Measurements from ENCODE around the gene KIRREL3.

Gene KIRREL3

DNA sequence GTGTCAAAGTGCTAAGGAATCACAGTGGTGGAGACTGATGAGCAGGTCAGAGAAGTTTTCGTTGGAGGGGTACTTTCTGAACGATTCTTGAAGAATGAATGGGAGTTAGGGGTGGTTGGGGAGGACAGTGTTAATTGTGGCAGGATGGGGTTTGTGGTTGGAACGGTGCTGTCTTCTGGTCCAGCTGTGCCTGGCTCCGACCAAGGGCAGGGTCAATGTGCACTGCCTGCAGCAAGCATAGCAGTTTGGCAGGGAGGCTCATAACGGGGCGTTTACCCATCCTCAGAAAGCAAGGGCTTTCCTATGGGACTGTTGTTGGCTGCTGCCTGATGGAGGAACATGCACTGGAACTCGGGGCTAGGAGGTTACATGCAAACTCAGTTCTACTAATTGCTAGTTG, 265.8 kb downstream of the KIRREL3 start:
- Histone ChIP-seq H3K36me3 (no peaks in the 10 kb centered on the region), H3K27me3 (peaks cover 3% of the 10 kb centered on the region), H3K9me3 (no peaks in the 10 kb centered on the region), H3K4me3 (ENCODE audit: low read depth in 1 of 2, low read length in 1 of 2) (no peak overlapping the region), H3K4me1 (ENCODE audit: control insufficient read depth in 1 of 2, insufficient read depth in 1 of 2, low read depth in 1 of 2, low read length in 1 of 2) (no peaks in the 10 kb centered on the region), H3K27ac (no peak overlapping the region)
- TF ChIP-seq, protein P1, sequence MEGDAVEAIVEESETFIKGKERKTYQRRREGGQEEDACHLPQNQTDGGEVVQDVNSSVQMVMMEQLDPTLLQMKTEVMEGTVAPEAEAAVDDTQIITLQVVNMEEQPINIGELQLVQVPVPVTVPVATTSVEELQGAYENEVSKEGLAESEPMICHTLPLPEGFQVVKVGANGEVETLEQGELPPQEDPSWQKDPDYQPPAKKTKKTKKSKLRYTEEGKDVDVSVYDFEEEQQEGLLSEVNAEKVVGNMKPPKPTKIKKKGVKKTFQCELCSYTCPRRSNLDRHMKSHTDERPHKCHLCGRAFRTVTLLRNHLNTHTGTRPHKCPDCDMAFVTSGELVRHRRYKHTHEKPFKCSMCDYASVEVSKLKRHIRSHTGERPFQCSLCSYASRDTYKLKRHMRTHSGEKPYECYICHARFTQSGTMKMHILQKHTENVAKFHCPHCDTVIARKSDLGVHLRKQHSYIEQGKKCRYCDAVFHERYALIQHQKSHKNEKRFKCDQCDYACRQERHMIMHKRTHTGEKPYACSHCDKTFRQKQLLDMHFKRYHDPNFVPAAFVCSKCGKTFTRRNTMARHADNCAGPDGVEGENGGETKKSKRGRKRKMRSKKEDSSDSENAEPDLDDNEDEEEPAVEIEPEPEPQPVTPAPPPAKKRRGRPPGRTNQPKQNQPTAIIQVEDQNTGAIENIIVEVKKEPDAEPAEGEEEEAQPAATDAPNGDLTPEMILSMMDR (IDR thresholded peaks at IDR 0.05) = no peak

DNA sequence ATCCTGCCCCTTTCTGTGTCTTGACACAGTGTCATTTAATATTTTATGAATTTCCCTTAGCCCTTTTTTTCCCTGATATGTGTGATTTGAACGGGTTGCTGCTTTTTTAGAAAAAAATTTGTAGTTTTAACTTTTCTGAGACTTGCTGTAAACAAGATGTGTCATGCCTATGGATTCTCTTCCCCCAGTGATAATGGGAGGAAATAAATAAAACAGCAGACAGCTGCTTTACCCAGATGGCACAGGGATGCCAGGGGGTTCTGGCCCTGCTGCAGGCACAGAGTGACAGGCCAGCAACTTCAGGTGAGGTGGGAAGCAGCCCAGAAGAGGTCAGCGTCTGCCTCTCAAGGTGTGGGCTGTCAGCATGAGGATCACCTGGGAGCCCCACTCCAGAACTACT, 266.9 kb downstream of the KIRREL3 start:
- Histone ChIP-seq H3K36me3 (no peaks in the 10 kb centered on the region), H3K27me3 (peaks cover 3% of the 10 kb centered on the region), H3K4me1 (ENCODE audit: control insufficient read depth in 1 of 2, insufficient read depth in 1 of 2, low read depth in 1 of 2, low read length in 1 of 2) (no peaks in the 10 kb centered on the region), H3K4me3 (ENCODE audit: low read depth in 1 of 2, low read length in 1 of 2) (no peak overlapping the region), H3K27ac (no peak overlapping the region), H3K9me3 (no peaks in the 10 kb centered on the region)
- TF ChIP-seq, protein P1 (IDR thresholded peaks at IDR 0.05) = no peak

DNA sequence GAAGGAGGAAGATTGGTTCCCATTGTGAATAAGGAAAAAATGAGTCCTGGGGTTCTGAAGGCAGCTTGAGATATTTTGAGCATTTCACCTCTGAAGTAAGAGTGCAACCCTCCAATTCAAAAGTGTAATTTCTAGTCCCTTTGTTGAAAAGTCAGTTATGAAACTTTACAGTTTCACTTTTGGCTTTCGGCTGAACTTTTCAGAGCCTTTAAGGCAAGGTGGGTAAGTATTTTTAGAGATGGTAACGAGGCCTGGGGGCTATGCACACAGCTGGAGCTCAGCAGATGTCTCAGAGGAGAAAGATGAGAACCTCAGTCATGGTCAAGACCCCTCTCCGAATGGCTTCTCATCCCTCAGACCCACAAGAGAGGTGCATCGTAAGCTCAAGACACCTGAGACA, 267.6 kb downstream of the KIRREL3 start:
- peaks cover 3% of the 10 kb centered on the region for H3K27me3 ChIP-seq
- H3K27ac ChIP-seq = no peak overlapping the region
- H3K4me3 ChIP-seq (ENCODE audit: low read depth in 1 of 2, low read length in 1 of 2) = no peak overlapping the region
- no peaks in the 10 kb centered on the region for H3K36me3 ChIP-seq
- no peaks in the 10 kb centered on the region for H3K9me3 ChIP-seq
- TF ChIP-seq, protein P1 (IDR thresholded peaks at IDR 0.05) = no peak
- no peaks in the 10 kb centered on the region for H3K4me1 ChIP-seq (ENCODE audit: control insufficient read depth in 1 of 2, insufficient read depth in 1 of 2, low read depth in 1 of 2, low read length in 1 of 2)

DNA sequence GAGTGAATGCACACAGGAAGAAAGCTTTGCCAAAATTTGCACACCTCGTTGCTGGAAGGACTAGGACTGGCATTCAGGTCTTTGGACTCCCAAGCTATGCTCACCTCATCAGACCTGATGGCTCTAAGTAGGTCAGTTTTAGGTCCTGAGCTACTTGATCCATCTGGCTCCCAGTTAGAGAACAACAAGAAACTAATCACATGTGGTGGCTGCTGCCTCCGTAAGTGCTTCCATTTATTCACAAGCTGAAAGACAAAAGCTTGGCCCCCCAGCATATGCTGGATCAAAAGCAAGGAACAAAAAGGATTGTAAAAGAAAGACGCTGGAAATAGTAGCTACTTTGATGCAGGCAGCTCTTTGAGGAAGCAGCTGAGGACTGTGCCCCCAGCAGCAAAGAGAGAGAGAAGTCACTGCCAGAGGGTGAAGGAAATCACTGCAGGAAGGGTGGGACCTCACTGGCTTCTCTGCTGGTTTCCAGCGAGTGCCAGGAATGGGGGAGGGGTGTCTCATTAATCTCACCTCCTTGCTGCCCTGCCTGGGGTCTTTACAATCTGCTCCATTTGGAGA, 268.9 kb downstream of the KIRREL3 start:
- Histone ChIP-seq H3K9me3 (no peaks in the 10 kb centered on the region), H3K36me3 (no peaks in the 10 kb centered on the region), H3K4me1 (ENCODE audit: control insufficient read depth in 1 of 2, insufficient read depth in 1 of 2, low read depth in 1 of 2, low read length in 1 of 2) (no peaks in the 10 kb centered on the region), H3K27me3 (peaks cover 3% of the 10 kb centered on the region), H3K27ac (no peak overlapping the region), H3K4me3 (ENCODE audit: low read depth in 1 of 2, low read length in 1 of 2) (no peak overlapping the region)
- TF ChIP-seq, protein P1 (IDR thresholded peaks at IDR 0.05) = no peak

DNA sequence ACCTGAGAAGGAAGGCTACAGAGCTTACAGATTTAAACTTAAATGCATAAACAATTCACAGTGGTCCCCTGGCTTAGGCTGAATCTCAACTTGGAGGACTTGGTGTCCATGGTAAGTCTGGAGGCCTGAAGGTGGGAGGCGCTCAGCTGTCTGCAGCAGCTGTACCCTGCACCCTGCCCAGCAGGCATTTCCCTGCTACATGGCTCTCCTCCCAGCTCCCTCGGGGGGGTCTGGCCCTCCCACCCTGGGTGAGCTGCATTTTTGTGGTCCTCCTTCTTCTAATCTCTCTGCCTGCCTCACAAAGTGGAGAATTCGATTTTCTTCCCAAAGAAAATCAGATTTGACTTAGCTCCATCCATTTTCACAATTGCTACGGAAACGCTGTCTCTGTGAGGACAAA, 273.2 kb downstream of the KIRREL3 start:
- Histone ChIP-seq H3K9me3 (no peaks in the 10 kb centered on the region), H3K4me1 (ENCODE audit: control insufficient read depth in 1 of 2, insufficient read depth in 1 of 2, low read depth in 1 of 2, low read length in 1 of 2) (no peaks in the 10 kb centered on the region), H3K4me3 (ENCODE audit: low read depth in 1 of 2, low read length in 1 of 2) (no peak overlapping the region), H3K27me3 (no peaks in the 10 kb centered on the region), H3K27ac (no peak overlapping the region), H3K36me3 (no peaks in the 10 kb centered on the region)
- TF ChIP-seq, protein P1 (IDR thresholded peaks at IDR 0.05) = no peak

DNA sequence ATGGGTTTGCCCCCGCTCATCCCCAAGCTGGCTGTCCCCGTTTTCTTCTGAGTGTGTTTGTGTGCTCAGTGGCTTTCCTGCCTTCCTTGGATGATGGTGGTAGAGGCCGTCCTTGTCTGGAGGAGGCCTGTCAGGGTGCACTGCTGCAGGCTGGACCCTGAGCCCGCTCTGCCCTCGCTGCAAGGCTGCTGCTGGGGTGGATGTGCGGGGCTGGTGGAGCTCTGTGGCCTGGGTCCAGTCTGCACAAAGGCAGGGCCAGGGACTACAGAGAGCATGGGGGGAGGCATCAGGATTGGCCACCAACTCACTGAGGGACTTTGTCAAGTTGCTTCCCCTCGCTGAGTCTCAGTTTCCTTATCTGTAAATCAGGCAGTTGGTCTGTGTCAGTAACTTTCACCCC, 275.0 kb downstream of the KIRREL3 start:
- Histone ChIP-seq H3K27me3 (no peaks in the 10 kb centered on the region), H3K27ac (no peak overlapping the region), H3K9me3 (no peaks in the 10 kb centered on the region), H3K36me3 (no peaks in the 10 kb centered on the region), H3K4me3 (ENCODE audit: low read depth in 1 of 2, low read length in 1 of 2) (no peak overlapping the region), H3K4me1 (ENCODE audit: control insufficient read depth in 1 of 2, insufficient read depth in 1 of 2, low read depth in 1 of 2, low read length in 1 of 2) (no peaks in the 10 kb centered on the region)
- TF ChIP-seq, protein P1 (IDR thresholded peaks at IDR 0.05) = no peak

Data from neutrophil (primary cell).